Hepatocyte (in vitro differentiated cells): Measurements from ENCODE around the gene DPP10.

Experiments
- EZH2 ChIP-seq: fragments of 200-600 bp; sonication (generic); IDR thresholded peaks from 2 replicates; pipeline ENCODE4 v1.6.1; 2016; ENCODE audit warnings: antibody characterized with exemption, mild to moderate bottlenecking, borderline replicate concordance
- EZH2phosphoT487 ChIP-seq: fragments of 200-600 bp; sonication (generic); IDR thresholded peaks from one replicate; pipeline ENCODE4 v1.6.1; 2018; ENCODE audit warnings: antibody characterized with exemption, mild to moderate bottlenecking, low read depth, moderate library complexity; ENCODE audit not compliant: unreplicated experiment, severe bottlenecking
- TF ChIP-seq, protein P1 (sequence below): fragments of 200-600 bp; sonication (generic); IDR thresholded peaks from 2 replicates; pipeline ENCODE4 v1.5.1; 2016; ENCODE audit warnings: antibody characterized with exemption, mild to moderate bottlenecking; ENCODE audit not compliant: poor library complexity

DNA sequence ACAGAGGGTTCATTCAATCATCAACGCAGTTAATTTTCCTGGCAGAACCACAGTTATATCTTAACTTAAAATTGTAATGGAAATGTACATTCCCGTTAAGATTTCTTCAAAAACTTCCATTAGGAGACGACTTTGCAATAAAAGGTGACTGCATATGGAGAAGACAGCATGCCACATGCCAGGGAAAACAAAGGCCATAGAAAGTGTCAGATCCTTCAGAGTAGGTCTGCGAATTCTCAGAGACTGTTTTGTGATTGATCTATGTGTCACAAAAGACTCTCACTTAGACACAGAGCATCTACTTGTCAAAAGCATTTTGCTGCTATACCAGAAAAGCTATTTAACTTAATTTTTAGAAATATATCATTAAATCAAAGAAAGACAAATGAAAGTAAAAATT, 274.6 kb downstream of the DPP10 start:
- TF ChIP-seq, protein P1, sequence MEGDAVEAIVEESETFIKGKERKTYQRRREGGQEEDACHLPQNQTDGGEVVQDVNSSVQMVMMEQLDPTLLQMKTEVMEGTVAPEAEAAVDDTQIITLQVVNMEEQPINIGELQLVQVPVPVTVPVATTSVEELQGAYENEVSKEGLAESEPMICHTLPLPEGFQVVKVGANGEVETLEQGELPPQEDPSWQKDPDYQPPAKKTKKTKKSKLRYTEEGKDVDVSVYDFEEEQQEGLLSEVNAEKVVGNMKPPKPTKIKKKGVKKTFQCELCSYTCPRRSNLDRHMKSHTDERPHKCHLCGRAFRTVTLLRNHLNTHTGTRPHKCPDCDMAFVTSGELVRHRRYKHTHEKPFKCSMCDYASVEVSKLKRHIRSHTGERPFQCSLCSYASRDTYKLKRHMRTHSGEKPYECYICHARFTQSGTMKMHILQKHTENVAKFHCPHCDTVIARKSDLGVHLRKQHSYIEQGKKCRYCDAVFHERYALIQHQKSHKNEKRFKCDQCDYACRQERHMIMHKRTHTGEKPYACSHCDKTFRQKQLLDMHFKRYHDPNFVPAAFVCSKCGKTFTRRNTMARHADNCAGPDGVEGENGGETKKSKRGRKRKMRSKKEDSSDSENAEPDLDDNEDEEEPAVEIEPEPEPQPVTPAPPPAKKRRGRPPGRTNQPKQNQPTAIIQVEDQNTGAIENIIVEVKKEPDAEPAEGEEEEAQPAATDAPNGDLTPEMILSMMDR = no peak
- no peak for TF ChIP-seq EZH2phosphoT487
- TF ChIP-seq EZH2 = no peak
